Keratinocyte (primary cell): ENCODE data around the gene ARHGAP1. TPM values are rescaled to one million over a fixed set of nuclear protein-coding genes. Genes with fewer than 3 reads are reported as not detected.

Experiments used
- DNase-seq: peaks from one replicate; pipeline ENCODE4 v3.0.0-alpha.2; 2011; ENCODE audit warnings: low read depth, missing footprints, low spot score
- FAIRE-seq: peaks from 2 replicates; lab custom pipeline; 2011; peaks lifted over from hg19 to GRCh38; lab: Jason Lieb, UNC
- H2AFZ ChIP-seq: 2 replicates; pipeline ENCODE4 v1.6.0; 2012; ENCODE audit warnings: low read length, control low read depth, inconsistent platforms; ENCODE audit not compliant: control insufficient read depth
- H3K27ac ChIP-seq: 2 replicates; pipeline ENCODE4 v1.5.1; 2011; ENCODE audit warnings: low read length; ENCODE audit not compliant: control insufficient read depth, insufficient read depth
- H3K27me3 ChIP-seq: 3 replicates; pipeline ENCODE4 v1.6.0; 2011; ENCODE audit warnings: low read length; ENCODE audit not compliant: control insufficient read depth, insufficient read depth; ENCODE audit errors: extremely low read depth
- H3K36me3 ChIP-seq, 2 experiments: 2 replicates in 1 of 2; 3 replicates in 1 of 2; pipeline ENCODE4 v1.5.1; 2011; ENCODE audit warnings: low read length in 2 of 2, mild to moderate bottlenecking in 1 of 2; ENCODE audit not compliant: control insufficient read depth in 2 of 2, insufficient read depth in 2 of 2; ENCODE audit errors: extremely low read depth in 1 of 2
- H3K4me1 ChIP-seq: 3 replicates; pipeline ENCODE4 v1.5.1; 2011; ENCODE audit warnings: low read length; ENCODE audit not compliant: control insufficient read depth, insufficient read depth; ENCODE audit errors: extremely low read depth
- H3K4me2 ChIP-seq: 3 replicates; pipeline ENCODE4 v1.6.0; 2011; ENCODE audit warnings: low read depth, low read length; ENCODE audit not compliant: control insufficient read depth, insufficient read depth; ENCODE audit errors: extremely low read depth
- H3K4me3 ChIP-seq, 3 experiments: fragments of 200-600 bp in 1 of 3; sonication (generic) in 1 of 3; 2 replicates in 2 of 3; 3 replicates in 1 of 3; pipeline ENCODE4 v1.5.1; 2011 to 2016; ENCODE audit warnings: low read length in 3 of 3, mild to moderate bottlenecking in 3 of 3, control low read depth in 2 of 3, inconsistent platforms in 1 of 3, low read depth in 1 of 3, mixed read lengths in 1 of 3, mixed run types in 1 of 3, moderate library complexity in 1 of 3; ENCODE audit not compliant: control insufficient read depth in 2 of 3, insufficient read depth in 2 of 3; ENCODE audit errors: extremely low read depth in 1 of 3
- H3K79me2 ChIP-seq: 2 replicates; pipeline ENCODE4 v1.6.0; 2012; ENCODE audit warnings: low read length; ENCODE audit not compliant: control insufficient read depth, insufficient read depth
- H3K9ac ChIP-seq: 3 replicates; pipeline ENCODE4 v1.6.0; 2011; ENCODE audit warnings: low read length; ENCODE audit not compliant: control insufficient read depth, insufficient read depth; ENCODE audit errors: extremely low read depth
- H3K9me1 ChIP-seq: 3 replicates; pipeline ENCODE4 v1.6.0; 2011; ENCODE audit warnings: low read length; ENCODE audit not compliant: control insufficient read depth, insufficient read depth; ENCODE audit errors: extremely low read depth
- H3K9me3 ChIP-seq: 2 replicates; pipeline ENCODE4 v1.5.1; 2012; ENCODE audit warnings: low read depth, low read length; ENCODE audit not compliant: control insufficient read depth
- H4K20me1 ChIP-seq: 3 replicates; pipeline ENCODE4 v1.6.0; 2011; ENCODE audit warnings: low read length; ENCODE audit not compliant: control insufficient read depth, insufficient read depth; ENCODE audit errors: extremely low read depth
- EZH2 ChIP-seq: IDR thresholded peaks from one replicate; pipeline ENCODE4 v1.6.1; 2012; ENCODE audit warnings: inconsistent platforms, mild to moderate bottlenecking, low read length, moderate library complexity
- dilution Hi-C: fragments of 300-500 bp; cut with MboI; formaldehyde crosslinking; loops from one replicate; pipeline ENCODE4 v1.7.0; 2020; ENCODE audit warnings: low sequenced_read_pairs; ENCODE audit not compliant: extremely low pct_ligation_motif_present
- polyA minus RNA-seq, 3 experiments: library from RNA; depleted of rRNA, polyadenylated mRNA; stranded (reverse); fragments of >200 nt; gene quantifications; 1 replicate in 1 of 3; 2 replicates in 1 of 3; 3 replicates in 1 of 3; pipeline ENCODE4 v1.2.3, GENCODE V29; 2011
- polyA plus RNA-seq, 5 experiments: library from polyadenylated mRNA; depleted of rRNA in 3 of 5; stranded (reverse) in 3 of 5; stranded (forward) in 1 of 5; unstranded in 1 of 5; fragments of >200 nt; gene quantifications; 1 replicate in 1 of 5; 2 replicates in 3 of 5; 3 replicates in 1 of 5; pipeline versions ENCODE4 v1.2.1 to v1.2.3, GENCODE V29; 2011 to 2012; ENCODE audit warnings: missing spikeins in 2 of 5, low read depth in 1 of 5, low replicate concordance in 1 of 5
- TF ChIP-seq, protein P1 (sequence below), 3 experiments: IDR thresholded peaks in 1 of 3; conservative IDR thresholded peaks in 1 of 3; optimal IDR thresholded peaks in 1 of 3; 2 replicates in 2 of 3; 3 replicates in 1 of 3; pipeline versions ENCODE3 to v1.5.1; 2011; ENCODE audit warnings: low read length in 3 of 3, mild to moderate bottlenecking in 3 of 3, moderate library complexity in 2 of 3, control low read depth in 1 of 3, inconsistent platforms in 1 of 3; ENCODE audit not compliant: insufficient read depth in 2 of 3; ENCODE audit errors: extremely low read depth in 1 of 3

Gene ARHGAP1
- polyA plus RNA-seq (19.5 to 27.4 TPM (median 22.8 TPM) in 3 replicates), polyA minus RNA-seq (98.4 to 212 TPM (median 118 TPM) in 3 replicates)
- 14.4 TPM for polyA plus RNA-seq (2011; ENCODE audit: low read depth)
- polyA plus RNA-seq (2011; cell fraction: cytosol; rRNA removed) = 32.9 and 43.9 TPM in 2 replicates
- polyA plus RNA-seq (2011; cell fraction: nucleus; rRNA removed) = 47.3 and 65.7 TPM in 2 replicates
- 41.7 and 60.4 TPM in 2 replicates for polyA plus RNA-seq (2012; ENCODE audit: low replicate concordance)
- polyA minus RNA-seq (2011; cell fraction: cytosol; rRNA and poly(A)+ RNA removed) = 63.3 TPM
- polyA minus RNA-seq (2011; cell fraction: nucleus; rRNA and poly(A)+ RNA removed) = 42.8 and 67.6 TPM in 2 replicates

DNA sequence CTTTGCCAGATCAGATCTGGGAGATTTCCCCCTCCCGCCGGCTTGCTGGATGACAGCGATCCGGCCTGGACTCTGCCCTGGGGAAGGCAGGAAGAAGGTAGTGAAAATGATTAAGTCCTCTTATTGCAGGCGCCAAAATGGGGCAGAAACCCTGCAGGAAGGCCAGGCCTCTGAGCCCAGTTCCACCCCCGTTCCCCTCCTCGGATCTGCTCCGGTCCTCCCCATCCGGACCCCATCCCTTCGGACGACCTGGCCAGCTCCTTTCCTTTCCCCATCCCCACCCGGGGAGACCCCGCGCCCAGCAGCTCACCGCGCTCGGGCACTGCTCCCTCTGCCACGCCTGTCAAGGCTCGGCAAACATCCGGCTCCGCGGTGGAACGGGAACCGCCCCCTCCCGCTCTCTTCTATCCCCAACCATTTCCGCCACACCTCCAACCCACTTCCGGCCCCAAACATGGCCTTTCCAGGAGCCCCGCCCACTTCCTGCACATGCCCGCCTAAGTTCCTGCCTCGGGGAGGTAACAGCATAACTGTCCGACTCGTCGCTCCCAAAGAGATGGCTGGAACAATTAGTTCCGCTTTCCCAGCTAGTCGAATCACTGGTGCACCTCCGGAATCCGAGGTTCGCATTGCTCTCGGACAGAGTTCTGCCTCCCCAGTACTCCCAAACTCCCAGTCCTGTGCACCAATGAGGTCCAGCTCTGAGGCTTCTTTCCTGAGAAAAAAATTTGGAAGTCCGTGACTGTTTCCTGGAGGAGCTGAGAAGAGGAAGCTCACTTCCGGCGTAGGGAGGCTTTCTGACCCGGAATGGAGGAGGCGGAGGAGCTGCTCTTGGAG is at the start of gene ARHGAP1, which contains the start of gene ZNF408:
TSS of gene ARHGAP1 (minus strand) at position 379 of the 837 bp plus-strand sequence. CDS start 4,512 bp downstream, outside the sequence.
TSS of gene ZNF408 (plus strand) at position 791 of the 837 bp plus-strand sequence. CDS start at position 808, 17 bp downstream.
- TF ChIP-seq, protein P1, sequence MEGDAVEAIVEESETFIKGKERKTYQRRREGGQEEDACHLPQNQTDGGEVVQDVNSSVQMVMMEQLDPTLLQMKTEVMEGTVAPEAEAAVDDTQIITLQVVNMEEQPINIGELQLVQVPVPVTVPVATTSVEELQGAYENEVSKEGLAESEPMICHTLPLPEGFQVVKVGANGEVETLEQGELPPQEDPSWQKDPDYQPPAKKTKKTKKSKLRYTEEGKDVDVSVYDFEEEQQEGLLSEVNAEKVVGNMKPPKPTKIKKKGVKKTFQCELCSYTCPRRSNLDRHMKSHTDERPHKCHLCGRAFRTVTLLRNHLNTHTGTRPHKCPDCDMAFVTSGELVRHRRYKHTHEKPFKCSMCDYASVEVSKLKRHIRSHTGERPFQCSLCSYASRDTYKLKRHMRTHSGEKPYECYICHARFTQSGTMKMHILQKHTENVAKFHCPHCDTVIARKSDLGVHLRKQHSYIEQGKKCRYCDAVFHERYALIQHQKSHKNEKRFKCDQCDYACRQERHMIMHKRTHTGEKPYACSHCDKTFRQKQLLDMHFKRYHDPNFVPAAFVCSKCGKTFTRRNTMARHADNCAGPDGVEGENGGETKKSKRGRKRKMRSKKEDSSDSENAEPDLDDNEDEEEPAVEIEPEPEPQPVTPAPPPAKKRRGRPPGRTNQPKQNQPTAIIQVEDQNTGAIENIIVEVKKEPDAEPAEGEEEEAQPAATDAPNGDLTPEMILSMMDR (optimal IDR thresholded peaks at IDR 0.05 in 1 of 3, IDR thresholded peaks at IDR 0.05 in 1 of 3, conservative IDR thresholded peaks at IDR 0.05 in 1 of 3; ENCODE audit: extremely low read depth in 1 of 3, insufficient read depth in 2 of 3, low read length in 3 of 3) = no peak
- TF ChIP-seq EZH2 = no peak
- Histone ChIP-seq H3K27me3 (no peaks in the 10 kb centered on the region), H3K4me2 (peak within 1 kb of the TSS; percentile 97), H3K9me1 (no peaks in the 10 kb centered on the region), H3K9ac (peak within 1 kb of the TSS; percentile 88), H3K4me3 (peak within 1 kb of the TSS; percentile 81 to 97 (median 85)), H3K27ac (peak within 1 kb of the TSS; percentile 97), H3K4me1 (peaks cover 13% of the 10 kb centered on the region), H3K36me3 (peaks cover 26 to 34% of the 10 kb centered on the region in 2 experiments), H3K9me3 (no peaks in the 10 kb centered on the region), H2AFZ (peak within 1 kb of the TSS; percentile 96), H4K20me1 (no peaks in the 10 kb centered on the region), H3K79me2 (peaks cover 70% of the 10 kb centered on the region)
- dilution Hi-C loops = no loop called here
- DNase-seq (peak; percentile 85), FAIRE-seq (peak; percentile 87)

DNA sequence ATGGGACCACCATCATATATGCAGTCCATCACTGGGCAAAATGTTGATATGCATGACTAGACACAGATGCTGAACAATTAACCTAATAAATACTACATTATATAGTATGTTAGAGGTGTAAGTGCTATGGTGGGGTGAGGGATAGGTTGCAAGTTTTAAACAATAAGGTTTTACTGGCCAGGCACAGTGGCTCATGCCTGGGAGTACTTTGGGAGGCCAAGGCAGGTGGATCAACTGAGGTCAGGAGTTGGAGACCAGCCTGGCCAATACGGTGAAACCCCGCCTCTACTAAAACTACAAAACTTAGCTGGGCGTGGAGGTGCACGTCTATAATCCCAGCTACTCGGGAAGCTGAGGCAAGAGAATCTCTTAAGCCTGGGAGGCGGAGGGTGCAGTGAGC is 46.7 kb upstream of the ARHGAP1 start:
- Histone ChIP-seq H2AFZ (no peak overlapping the region), H3K27me3 (no peaks in the 10 kb centered on the region), H3K9me3 (no peaks in the 10 kb centered on the region), H4K20me1 (no peaks in the 10 kb centered on the region), H3K36me3 (peaks cover 42 to 60% of the 10 kb centered on the region in 2 experiments), H3K4me1 (no peaks in the 10 kb centered on the region), H3K9ac (no peak overlapping the region), H3K9me1 (no peaks in the 10 kb centered on the region), H3K79me2 (no peaks in the 10 kb centered on the region), H3K4me2 (no peak overlapping the region), H3K4me3 (no peak overlapping the region), H3K27ac (no peak overlapping the region)
- no peak for TF ChIP-seq EZH2
- TF ChIP-seq, protein P1 (optimal IDR thresholded peaks at IDR 0.05 in 1 of 3, IDR thresholded peaks at IDR 0.05 in 1 of 3, conservative IDR thresholded peaks at IDR 0.05 in 1 of 3; ENCODE audit: extremely low read depth in 1 of 3, insufficient read depth in 2 of 3, low read length in 3 of 3) = no peak
- dilution Hi-C loops = no loop called here
- DNase-seq = no peak
- FAIRE-seq = no peak
